OCI-M1 (cell line): ENCODE measurements around the gene KATNAL2.
A peak's percentile ranks its signal among the peaks of the same experiment; 100 is the strongest.

ENCODE experiments used
- DNase-seq: peaks from one replicate; lab custom pipeline; 2025; lab: John Stamatoyannopoulos, UW

Gene KATNAL2

GRCh38 chr18:47035156-47035671, 117.8 kb downstream of the KATNAL2 start, which contains the start of gene ELOA2:
Gene ELOA2 (minus strand): TSS chr18:47035621. CDS start chr18:47035264, 357 bp downstream.
- no peak for DNase-seq

GRCh38 chr18:47036298-47036874, 119.0 kb downstream of the KATNAL2 start:
- peak; percentile 66 for DNase-seq

- DNase-seq: no peak
Measured at GRCh38 chr18:47036927-47037578, 119.7 kb downstream of the KATNAL2 start.

GRCh38 chr18:47040982-47041381, 123.6 kb downstream of the KATNAL2 start:
- no peak for DNase-seq

- peak; percentile 65 for DNase-seq
Measured at GRCh38 chr18:47050468-47050867, 133.1 kb downstream of the KATNAL2 start.

GRCh38 chr18:47054369-47054768, 137.0 kb downstream of the KATNAL2 start:
- no peak for DNase-seq

- DNase-seq: no peak
Measured at GRCh38 chr18:47062471-47062870, 145.1 kb downstream of the KATNAL2 start.

- no peak for DNase-seq
Measured at GRCh38 chr18:47063096-47063495, 145.7 kb downstream of the KATNAL2 start.

GRCh38 chr18:47067648-47068047, 150.2 kb downstream of the KATNAL2 start:
- DNase-seq: no peak

GRCh38 chr18:47075098-47075883, 157.9 kb downstream of the KATNAL2 start:
- no peak for DNase-seq

- DNase-seq: no peak
Measured at GRCh38 chr18:47077111-47077510, 159.7 kb downstream of the KATNAL2 start.

- no peak for DNase-seq
Measured at GRCh38 chr18:47080872-47081271, 163.5 kb downstream of the KATNAL2 start.

- DNase-seq: no peak
Measured at GRCh38 chr18:47081578-47081977, 164.2 kb downstream of the KATNAL2 start.

- no peak for DNase-seq
Measured at GRCh38 chr18:47087676-47088075, 170.3 kb downstream of the KATNAL2 start.

GRCh38 chr18:47095810-47096209, 178.4 kb downstream of the KATNAL2 start:
- DNase-seq: no peak

- peak; percentile 74 for DNase-seq
Measured at GRCh38 chr18:47100212-47100831, 182.9 kb downstream of the KATNAL2 start.

GRCh38 chr18:47108373-47108772, 191.0 kb downstream of the KATNAL2 start:
- DNase-seq: no peak

GRCh38 chr18:47108998-47109405, 191.6 kb downstream of the KATNAL2 start:
- no peak for DNase-seq

GRCh38 chr18:47109720-47110119, 192.3 kb downstream of the KATNAL2 start:
- no peak for DNase-seq

GRCh38 chr18:47110492-47111274, 193.3 kb downstream of the KATNAL2 start:
- no peak for DNase-seq

- no peak for DNase-seq
Measured at GRCh38 chr18:47113796-47114540, 196.6 kb downstream of the KATNAL2 start.
